Measurements from ENCODE around the gene DENND2C.

Gene DENND2C

GRCh38 chr1:114610546-114611245 lies 59.2 kb downstream of the DENND2C start:
- Histone ChIP-seq H3K4me3 (no peak overlapping the region), H3K9me3 (no peaks in the 10 kb centered on the region), H3K36me3 (replicated peaks) (no peaks in the 10 kb centered on the region), H3K4me1 (no peaks in the 10 kb centered on the region), H3K27me3 (ENCODE audit: low read depth) (no peaks in the 10 kb centered on the region)
- in situ Hi-C loops (cut with MboI; ENCODE audit: low sequenced_read_pairs): no loop called here
- DNase-seq (ENCODE audit: low spot score in 2 of 2): no peak

GRCh38 chr1:114609826-114610225 lies 60.0 kb downstream of the DENND2C start:
- Histone ChIP-seq H3K4me3 (no peak overlapping the region), H3K9me3 (no peaks in the 10 kb centered on the region), H3K4me1 (no peaks in the 10 kb centered on the region), H3K36me3 (replicated peaks) (no peaks in the 10 kb centered on the region), H3K27me3 (ENCODE audit: low read depth) (no peaks in the 10 kb centered on the region)
- in situ Hi-C loops (cut with MboI; ENCODE audit: low sequenced_read_pairs): no loop called here
- no peak for DNase-seq (ENCODE audit: low spot score in 2 of 2)

GRCh38 chr1:114609026-114609425 lies 60.8 kb downstream of the DENND2C start:
- Histone ChIP-seq H3K27me3 (ENCODE audit: low read depth) (no peaks in the 10 kb centered on the region), H3K4me1 (no peaks in the 10 kb centered on the region)
- in situ Hi-C loops (cut with MboI; ENCODE audit: low sequenced_read_pairs): no loop called here

GRCh38 chr1:114607223-114607622 lies 62.6 kb downstream of the DENND2C start:
- no peaks in the 10 kb centered on the region for H3K4me1 ChIP-seq
- H3K36me3 ChIP-seq (replicated peaks): no peaks in the 10 kb centered on the region
- no peak overlapping the region for H3K4me3 ChIP-seq
- in situ Hi-C loops (cut with MboI; ENCODE audit: low sequenced_read_pairs): no loop called here
- no peak for DNase-seq (ENCODE audit: low spot score in 2 of 2)
- no peaks in the 10 kb centered on the region for H3K9me3 ChIP-seq
- H3K27me3 ChIP-seq (ENCODE audit: low read depth): no peaks in the 10 kb centered on the region

More at GRCh38 chr1:114609026-114609425, 60.8 kb downstream of the DENND2C start:
- DNase-seq (ENCODE audit: low spot score in 2 of 2): no peak
- H3K4me3 ChIP-seq: no peak overlapping the region
- H3K36me3 ChIP-seq (replicated peaks): no peaks in the 10 kb centered on the region
- no peaks in the 10 kb centered on the region for H3K9me3 ChIP-seq

- H3K27me3 ChIP-seq (ENCODE audit: low read depth): no peaks in the 10 kb centered on the region
- no peak for DNase-seq (ENCODE audit: low spot score in 2 of 2)
- in situ Hi-C loops (cut with MboI; ENCODE audit: low sequenced_read_pairs): no loop called here
- H3K4me3 ChIP-seq: no peak overlapping the region
- H3K4me1 ChIP-seq: no peaks in the 10 kb centered on the region
- no peaks in the 10 kb centered on the region for H3K9me3 ChIP-seq
- no peaks in the 10 kb centered on the region for H3K36me3 ChIP-seq (replicated peaks)
Observed at GRCh38 chr1:114597949-114598348, 71.9 kb downstream of the DENND2C start.

GRCh38 chr1:114595602-114596001 lies 74.2 kb downstream of the DENND2C start:
- H3K36me3 ChIP-seq (replicated peaks): no peaks in the 10 kb centered on the region
- no peaks in the 10 kb centered on the region for H3K9me3 ChIP-seq
- H3K4me1 ChIP-seq: no peaks in the 10 kb centered on the region
- in situ Hi-C loops (cut with MboI; ENCODE audit: low sequenced_read_pairs): no loop called here
- DNase-seq (ENCODE audit: low spot score in 2 of 2): no peak
- H3K27me3 ChIP-seq (ENCODE audit: low read depth): no peaks in the 10 kb centered on the region
- H3K4me3 ChIP-seq: no peak overlapping the region

- no peak for DNase-seq (ENCODE audit: low spot score in 2 of 2)
- Histone ChIP-seq H3K27me3 (ENCODE audit: low read depth) (no peaks in the 10 kb centered on the region), H3K4me1 (no peaks in the 10 kb centered on the region), H3K36me3 (replicated peaks) (no peaks in the 10 kb centered on the region), H3K9me3 (no peaks in the 10 kb centered on the region), H3K4me3 (no peak overlapping the region)
- in situ Hi-C loops (cut with MboI; ENCODE audit: low sequenced_read_pairs): no loop called here
Observed at GRCh38 chr1:114594046-114594445, 75.8 kb downstream of the DENND2C start.

GRCh38 chr1:114589122-114589521 lies 80.7 kb downstream of the DENND2C start:
- Histone ChIP-seq H3K27me3 (ENCODE audit: low read depth) (no peaks in the 10 kb centered on the region), H3K4me1 (no peaks in the 10 kb centered on the region), H3K36me3 (replicated peaks) (no peaks in the 10 kb centered on the region), H3K4me3 (no peak overlapping the region), H3K9me3 (no peaks in the 10 kb centered on the region)
- no peak for DNase-seq (ENCODE audit: low spot score in 2 of 2)
- in situ Hi-C loops (cut with MboI; ENCODE audit: low sequenced_read_pairs): no loop called here

- Histone ChIP-seq H3K9me3 (no peaks in the 10 kb centered on the region), H3K4me1 (no peaks in the 10 kb centered on the region), H3K4me3 (no peak overlapping the region), H3K27me3 (ENCODE audit: low read depth) (no peaks in the 10 kb centered on the region), H3K36me3 (replicated peaks) (no peaks in the 10 kb centered on the region)
- in situ Hi-C loops (cut with MboI; ENCODE audit: low sequenced_read_pairs): no loop called here
- no peak for DNase-seq (ENCODE audit: low spot score in 2 of 2)
Observed at GRCh38 chr1:114588196-114588689, 81.6 kb downstream of the DENND2C start.

GRCh38 chr1:114587203-114587991 lies 82.5 kb downstream of the DENND2C start:
- H3K36me3 ChIP-seq (replicated peaks): no peaks in the 10 kb centered on the region
- no peak for DNase-seq (ENCODE audit: low spot score in 2 of 2)
- no peaks in the 10 kb centered on the region for H3K9me3 ChIP-seq
- H3K4me3 ChIP-seq: no peak overlapping the region
- no peaks in the 10 kb centered on the region for H3K4me1 ChIP-seq
- in situ Hi-C loops (cut with MboI; ENCODE audit: low sequenced_read_pairs): no loop called here
- H3K27me3 ChIP-seq (ENCODE audit: low read depth): no peaks in the 10 kb centered on the region

- no peak for DNase-seq (ENCODE audit: low spot score in 2 of 2)
- in situ Hi-C loops (cut with MboI; ENCODE audit: low sequenced_read_pairs): no loop called here
- H3K27me3 ChIP-seq (ENCODE audit: low read depth): no peaks in the 10 kb centered on the region
- H3K4me3 ChIP-seq: no peak overlapping the region
- 0 out of 2 replicates have a peak, but pooled peaks cover 5% of the 10 kb centered on the region for H3K4me1 ChIP-seq
- H3K9me3 ChIP-seq: no peaks in the 10 kb centered on the region
- no peaks in the 10 kb centered on the region for H3K36me3 ChIP-seq (replicated peaks)
Observed at GRCh38 chr1:114586513-114587047, 83.3 kb downstream of the DENND2C start.

- no peaks in the 10 kb centered on the region; the same call in 1 of the 2 replicates for H3K36me3 ChIP-seq (replicated peaks)
- peaks cover 6% of the 10 kb centered on the region for H3K4me1 ChIP-seq
- no peak for DNase-seq (ENCODE audit: low spot score in 2 of 2)
- H3K9me3 ChIP-seq: no peaks in the 10 kb centered on the region
- H3K4me3 ChIP-seq: no peak overlapping the region
- in situ Hi-C loops (cut with MboI; ENCODE audit: low sequenced_read_pairs): no loop called here
- no peaks in the 10 kb centered on the region for H3K27me3 ChIP-seq (ENCODE audit: low read depth)
Observed at GRCh38 chr1:114585231-114585630, 84.6 kb downstream of the DENND2C start.

GRCh38 chr1:114581335-114582287 lies 88.2 kb downstream of the DENND2C start, which contains the start of gene BCAS2:
BCAS2 (minus strand) TSS chr1:114581615; CDS start chr1:114581591, 24 bp downstream.
- in situ Hi-C loops (cut with MboI; ENCODE audit: low sequenced_read_pairs): no loop called here
- H3K4me3 ChIP-seq: peak within 1 kb of the TSS; percentile 52
- H3K4me1 ChIP-seq: peaks cover 10% of the 10 kb centered on the region
- H3K27me3 ChIP-seq (ENCODE audit: low read depth): no peaks in the 10 kb centered on the region
- H3K9me3 ChIP-seq: no peaks in the 10 kb centered on the region
- peaks cover 22% of the 10 kb centered on the region for H3K36me3 ChIP-seq (replicated peaks)
- DNase-seq (ENCODE audit: low spot score in 2 of 2): peak; percentile 95

Data from HAP-1 (cell line).